IMR-90 (cell line): Measurements from ENCODE around the gene P2RY2. TPM values are rescaled to one million over a fixed set of nuclear protein-coding genes. Genes with fewer than 3 reads are reported as not detected.
A peak's percentile ranks its signal among the peaks of the same experiment; 100 is the strongest.

ENCODE experiments used
- ATAC-seq: fragments of 200-7000 bp; cut with Tn5 transposase; 2 replicates; pipeline ENCODE4 v1.9.1; 2020; ENCODE audit warnings: low read depth, mild to moderate bottlenecking, moderate library complexity
- BruUV-seq: library from RNA; stranded (reverse); fragments of 400-500 nt; replicated peaks from 2 replicates; lab custom pipeline; 2021; lab: Mats Ljungman, UMichigan
- CTCF ChIA-PET: fragments of 300-600 bp; formaldehyde crosslinking; extraction: SDS; loops from one replicate; lab custom pipeline; 2021; ENCODE audit warnings: antibody characterized with exemption; lab: Yijun Ruan, JAX
- POLR2A ChIA-PET: fragments of 300-600 bp; sonication (Branson Sonifier 250); formaldehyde crosslinking; loops from one replicate; lab custom pipeline; 2022; ENCODE audit warnings: antibody characterized with exemption; ENCODE audit not compliant: unreplicated experiment; lab: Charles Lee
- DNase-seq: peaks from one replicate; pipeline ENCODE4 v3.0.0; 2013
- H2AFZ ChIP-seq: replicated peaks from 2 replicates; pipeline ENCODE3; 2013; ENCODE audit warnings: low read length, mild to moderate bottlenecking; ENCODE audit not compliant: poor library complexity
- H2AK5ac ChIP-seq: 2 replicates; pipeline ENCODE4 v1.6.1; 2013; ENCODE audit warnings: low read depth, low read length, inconsistent platforms
- H2AK9ac ChIP-seq: replicated peaks from 2 replicates; pipeline ENCODE3; 2013; ENCODE audit warnings: mild to moderate bottlenecking, low read depth, low read length, moderate library complexity; ENCODE audit not compliant: poor library complexity
- H2BK120ac ChIP-seq: 2 replicates; pipeline ENCODE4 v1.6.1; 2013; ENCODE audit warnings: low read depth, low read length, inconsistent platforms
- H2BK15ac ChIP-seq: 3 replicates; pipeline ENCODE4 v1.6.1; 2013; ENCODE audit warnings: low read depth, low read length, inconsistent platforms
- H2BK20ac ChIP-seq: 2 replicates; pipeline ENCODE4 v1.6.1; 2013; ENCODE audit warnings: low read depth, mild to moderate bottlenecking, inconsistent platforms, low read length, moderate library complexity
- H2BK5ac ChIP-seq: 2 replicates; pipeline ENCODE4 v1.6.1; 2013; ENCODE audit warnings: mild to moderate bottlenecking, low read depth, low read length, inconsistent platforms; ENCODE audit not compliant: poor library complexity, severe bottlenecking
- H3K14ac ChIP-seq: replicated peaks from 2 replicates; pipeline ENCODE4 v1.6.1; 2013; ENCODE audit warnings: low read depth, low read length, inconsistent platforms
- H3K18ac ChIP-seq: 2 replicates; pipeline ENCODE4 v1.6.1; 2013; ENCODE audit warnings: low read depth, low read length, control low read depth
- H3K23ac ChIP-seq: 2 replicates; pipeline ENCODE4 v1.6.1; 2013; ENCODE audit warnings: low read depth, low read length, inconsistent platforms
- H3K27ac ChIP-seq: 2 replicates; pipeline ENCODE4 v1.5.1; 2013; ENCODE audit warnings: mild to moderate bottlenecking, control low read depth, low read length; ENCODE audit not compliant: insufficient read depth
- H3K27me3 ChIP-seq: 2 replicates; pipeline ENCODE4 v1.6.1; 2013; ENCODE audit warnings: low read length; ENCODE audit not compliant: control insufficient read depth, insufficient read depth
- H3K36me3 ChIP-seq: 2 replicates; pipeline ENCODE4 v1.6.1; 2013; ENCODE audit warnings: low read length, mixed read lengths; ENCODE audit not compliant: control insufficient read depth, insufficient read depth
- H3K4ac ChIP-seq: 2 replicates; pipeline ENCODE4 v1.6.1; 2013; ENCODE audit warnings: low read depth, low read length, inconsistent platforms
- H3K4me1 ChIP-seq: 2 replicates; pipeline ENCODE4 v1.6.1; 2013; ENCODE audit warnings: low read length, mixed read lengths; ENCODE audit not compliant: control insufficient read depth, insufficient read depth
- H3K4me2 ChIP-seq: 2 replicates; pipeline ENCODE4 v1.6.1; 2013; ENCODE audit warnings: low read depth, mild to moderate bottlenecking, control low read depth, low read length, moderate library complexity
- H3K4me3 ChIP-seq: 2 replicates; pipeline ENCODE4 v1.5.1; 2013; ENCODE audit warnings: low read depth, mild to moderate bottlenecking, control low read depth, low read length, moderate library complexity; ENCODE audit not compliant: insufficient read depth
- H3K56ac ChIP-seq: 2 replicates; pipeline ENCODE4 v1.6.1; 2013; ENCODE audit warnings: low read length, inconsistent platforms; ENCODE audit not compliant: insufficient read depth; ENCODE audit errors: extremely low read depth
- H3K79me1 ChIP-seq, 2 experiments: 2 replicates each; pipeline ENCODE4 v1.6.1; 2013; ENCODE audit warnings: low read length in 2 of 2, inconsistent platforms in 1 of 2, low read depth in 1 of 2
- H3K9ac ChIP-seq: 2 replicates; pipeline ENCODE4 v1.6.1; 2013; ENCODE audit warnings: low read depth, low read length, control low read depth
- H3K9me1 ChIP-seq: 2 replicates; pipeline ENCODE4 v1.6.1; 2013; ENCODE audit warnings: low read length, inconsistent platforms; ENCODE audit not compliant: insufficient read depth
- H3K9me3 ChIP-seq: 2 replicates; pipeline ENCODE4 v1.6.1; 2013; ENCODE audit warnings: low read length; ENCODE audit not compliant: control insufficient read depth, insufficient read depth
- H4K20me1 ChIP-seq: 2 replicates; pipeline ENCODE4 v1.6.1; 2013; ENCODE audit warnings: low read length, inconsistent platforms; ENCODE audit not compliant: insufficient read depth
- H4K5ac ChIP-seq: 2 replicates; pipeline ENCODE4 v1.6.1; 2013; ENCODE audit warnings: mild to moderate bottlenecking, low read depth, low read length, control low read depth
- H4K8ac ChIP-seq, 2 experiments: 2 replicates each; pipeline ENCODE4 v1.6.1; 2013; ENCODE audit warnings: low read depth in 2 of 2, low read length in 2 of 2, control low read depth in 1 of 2, inconsistent platforms in 1 of 2
- H4K91ac ChIP-seq: 2 replicates; pipeline ENCODE4 v1.6.1; 2013; ENCODE audit warnings: low read depth, low read length, inconsistent platforms; ENCODE audit not compliant: insufficient read depth
- BHLHE40 ChIP-seq: fragments of 150-350 bp; IDR thresholded peaks from 2 replicates; pipeline ENCODE4 v1.6.1; 2016; ENCODE audit warnings: mild to moderate bottlenecking, low read depth, low read length
- CEBPB ChIP-seq: IDR thresholded peaks from 2 replicates; pipeline ENCODE4 v1.6.1; 2012; ENCODE audit warnings: low read depth, low read length, improper control_type of control experiment
- CHD1 ChIP-seq: IDR thresholded peaks from 2 replicates; pipeline ENCODE4 v1.6.1; 2012; ENCODE audit warnings: low read depth, low read length, improper control_type of control experiment
- ELK1 ChIP-seq: fragments of 150-350 bp; IDR thresholded peaks from 2 replicates; pipeline ENCODE4 v1.6.1; 2016; ENCODE audit warnings: low read depth, mild to moderate bottlenecking, low read length, moderate library complexity, borderline replicate concordance
- FOS ChIP-seq: fragments of 150-350 bp; IDR thresholded peaks from 2 replicates; pipeline ENCODE4 v1.6.1; 2016; ENCODE audit warnings: low read depth, low read length
- MAFK ChIP-seq: IDR thresholded peaks from 2 replicates; pipeline ENCODE4 v1.6.1; 2012; ENCODE audit warnings: low read depth, low read length, improper control_type of control experiment
- MAZ ChIP-seq: IDR thresholded peaks from 2 replicates; pipeline ENCODE4 v1.6.1; 2012; ENCODE audit warnings: low read depth, mild to moderate bottlenecking, low read length, improper control_type of control experiment, moderate library complexity, borderline replicate concordance
- MXI1 ChIP-seq: IDR thresholded peaks from 2 replicates; pipeline ENCODE4 v1.6.1; 2012; ENCODE audit warnings: low read depth, mild to moderate bottlenecking, low read length, moderate library complexity, borderline replicate concordance
- NFE2L2 ChIP-seq: fragments of 150-350 bp; IDR thresholded peaks from 2 replicates; pipeline ENCODE4 v1.6.1; 2016; ENCODE audit warnings: low read depth, mild to moderate bottlenecking, low read length
- POLR2A ChIP-seq: IDR thresholded peaks from 2 replicates; pipeline ENCODE4 v1.6.1; 2012; ENCODE audit warnings: mild to moderate bottlenecking, low read depth, low read length
- RAD21 ChIP-seq: IDR thresholded peaks from 2 replicates; pipeline ENCODE4 v1.6.1; 2012; ENCODE audit warnings: low read length, improper control_type of control experiment
- RCOR1 ChIP-seq: IDR thresholded peaks from 2 replicates; pipeline ENCODE4 v1.6.1; 2012; ENCODE audit warnings: mild to moderate bottlenecking, low read length, improper control_type of control experiment; ENCODE audit not compliant: insufficient replicate concordance
- RFX5 ChIP-seq: IDR thresholded peaks from 2 replicates; pipeline ENCODE4 v1.8.0; 2012; ENCODE audit warnings: low read depth, mild to moderate bottlenecking, low read length, moderate library complexity
- SMC3 ChIP-seq: fragments of 150-350 bp; IDR thresholded peaks from 2 replicates; pipeline ENCODE4 v1.6.1; 2016; ENCODE audit warnings: low read depth, mild to moderate bottlenecking, antibody characterized with exemption, low read length, moderate library complexity
- WGBS, 2 experiments: methylation state at CpG; one replicate each; pipeline versions ENCODE4 v1.1.5 to v1.1.7; 2013; ENCODE audit warnings: missing lambda C conversion rate in 2 of 2; ENCODE audit not compliant: insufficient read length in 1 of 2; ENCODE audit errors: extremely low coverage in 2 of 2; 5-methylcytosine and 5-hydroxymethylcytosine counted together
- dilution Hi-C: fragments of 300-500 bp; cut with HindIII; formaldehyde crosslinking; loops from one replicate; pipeline ENCODE4 v1.14.3; 2018; ENCODE audit warnings: low sequenced_read_pairs; ENCODE audit not compliant: unreplicated experiment
- in situ Hi-C: fragments of 300-500 bp; cut with MboI; formaldehyde crosslinking; loops from 3 replicates; pipeline ENCODE4 v1.14.3; 2019; ENCODE audit warnings: low sequenced_read_pairs, inconsistent platforms, mixed read lengths
- intact Hi-C: fragments of 100-400 bp; cut with micrococcal nuclease; formaldehyde crosslinking; loops from 2 replicates; pipeline ENCODE4 v1.10.0; 2022
- polyA plus RNA-seq, 3 experiments: library from polyadenylated mRNA; depleted of rRNA; stranded (reverse); fragments of >200 nt; gene quantifications; 2 replicates each; pipeline ENCODE4 v1.2.3, GENCODE V29; 2012; ENCODE audit warnings: low replicate concordance in 1 of 3
- total RNA-seq: library from RNA; depleted of rRNA; stranded (reverse); fragments of >200 nt; gene quantifications from 2 replicates; pipeline ENCODE4 v1.2.3, GENCODE V29; 2012
- TF ChIP-seq, protein P1 (sequence below): fragments of 150-350 bp; IDR thresholded peaks from 2 replicates; pipeline ENCODE4 v1.6.1; 2017; ENCODE audit warnings: mild to moderate bottlenecking, antibody characterized with exemption, low read length, low read depth
- TF ChIP-seq, protein P2 (sequence below): conservative IDR thresholded peaks from 2 replicates; pipeline ENCODE4 v1.5.1; 2012; ENCODE audit warnings: mild to moderate bottlenecking, low read depth, low read length, improper control_type of control experiment

P2RY2 gene
- total and polyA plus RNA-seq, 2 of the 4 experiments (the other 2 are of a cell fraction): not detected

DNA sequence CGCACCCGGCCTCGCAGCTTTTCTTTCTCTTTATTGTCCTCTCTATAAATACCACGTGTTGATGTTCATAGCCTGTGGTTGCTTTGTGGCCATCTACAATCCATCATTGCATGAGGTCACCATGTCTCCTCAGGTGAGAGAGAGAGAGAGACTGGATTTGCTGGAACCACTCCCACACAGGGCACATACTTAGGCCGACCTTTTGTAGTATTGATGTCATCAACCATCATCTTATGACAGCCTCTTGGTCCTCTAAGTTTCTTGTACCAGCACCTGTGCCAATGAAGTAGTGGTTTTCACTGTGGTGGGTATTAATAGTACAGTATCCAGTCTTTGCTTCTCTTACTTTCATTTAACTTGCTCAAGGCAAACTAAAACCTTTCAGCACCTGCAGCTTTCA lies 31.2 kb downstream of the P2RY2 start:
- no CpG with 5 or more reads among the region's 5 CpGs for WGBS, 2 experiments
- Histone ChIP-seq H2AK9ac (no peak overlapping the region), H3K79me1 (no peaks in the 10 kb centered on the region), H2AK5ac (no peak overlapping the region), H2BK5ac (no peak overlapping the region), H2BK15ac (no peak overlapping the region), H3K27me3 (0 out of 2 replicates have a peak, but pooled peaks cover 3% of the 10 kb centered on the region), H4K5ac (no peak overlapping the region), H3K56ac (no peak overlapping the region), H3K4ac (no peak overlapping the region), H2AFZ (peak overlapping the region; percentile 63), H4K8ac (no peak overlapping the region), H2BK120ac (no peak overlapping the region), H4K20me1 (no peaks in the 10 kb centered on the region), H3K18ac (no peak overlapping the region), H3K4me2 (no peak overlapping the region), H3K9me3 (no peaks in the 10 kb centered on the region), H3K36me3 (no peaks in the 10 kb centered on the region), H2BK20ac (no peak overlapping the region), H3K23ac (no peak overlapping the region), H4K91ac (no peak overlapping the region), H3K14ac (no peak overlapping the region), H3K27ac (no peak overlapping the region), H3K4me3 (no peak overlapping the region), H3K9me1 (no peaks in the 10 kb centered on the region; the same call in 1 of the 2 replicates), H3K9ac (no peak overlapping the region), H3K4me1 (no peaks in the 10 kb centered on the region; the same call in 1 of the 2 replicates)
- dilution Hi-C loops (no loop called here), intact Hi-C loops (no loop called here), in situ Hi-C loops (no loop called here)
- CTCF ChIA-PET: no interaction called here
- ATAC-seq (no peak), DNase-seq (peak; percentile 22)
- no peak for TF ChIP-seq RFX5
- TF ChIP-seq SMC3: no peak
- no peak for TF ChIP-seq RCOR1
- TF ChIP-seq MXI1: no peak
- TF ChIP-seq, protein P1, sequence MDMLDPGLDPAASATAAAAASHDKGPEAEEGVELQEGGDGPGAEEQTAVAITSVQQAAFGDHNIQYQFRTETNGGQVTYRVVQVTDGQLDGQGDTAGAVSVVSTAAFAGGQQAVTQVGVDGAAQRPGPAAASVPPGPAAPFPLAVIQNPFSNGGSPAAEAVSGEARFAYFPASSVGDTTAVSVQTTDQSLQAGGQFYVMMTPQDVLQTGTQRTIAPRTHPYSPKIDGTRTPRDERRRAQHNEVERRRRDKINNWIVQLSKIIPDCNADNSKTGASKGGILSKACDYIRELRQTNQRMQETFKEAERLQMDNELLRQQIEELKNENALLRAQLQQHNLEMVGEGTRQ: no peak
- no peak for TF ChIP-seq MAZ
- TF ChIP-seq MAFK: no peak
- no peak for TF ChIP-seq RAD21
- no peak for TF ChIP-seq CEBPB
- TF ChIP-seq, protein P2, sequence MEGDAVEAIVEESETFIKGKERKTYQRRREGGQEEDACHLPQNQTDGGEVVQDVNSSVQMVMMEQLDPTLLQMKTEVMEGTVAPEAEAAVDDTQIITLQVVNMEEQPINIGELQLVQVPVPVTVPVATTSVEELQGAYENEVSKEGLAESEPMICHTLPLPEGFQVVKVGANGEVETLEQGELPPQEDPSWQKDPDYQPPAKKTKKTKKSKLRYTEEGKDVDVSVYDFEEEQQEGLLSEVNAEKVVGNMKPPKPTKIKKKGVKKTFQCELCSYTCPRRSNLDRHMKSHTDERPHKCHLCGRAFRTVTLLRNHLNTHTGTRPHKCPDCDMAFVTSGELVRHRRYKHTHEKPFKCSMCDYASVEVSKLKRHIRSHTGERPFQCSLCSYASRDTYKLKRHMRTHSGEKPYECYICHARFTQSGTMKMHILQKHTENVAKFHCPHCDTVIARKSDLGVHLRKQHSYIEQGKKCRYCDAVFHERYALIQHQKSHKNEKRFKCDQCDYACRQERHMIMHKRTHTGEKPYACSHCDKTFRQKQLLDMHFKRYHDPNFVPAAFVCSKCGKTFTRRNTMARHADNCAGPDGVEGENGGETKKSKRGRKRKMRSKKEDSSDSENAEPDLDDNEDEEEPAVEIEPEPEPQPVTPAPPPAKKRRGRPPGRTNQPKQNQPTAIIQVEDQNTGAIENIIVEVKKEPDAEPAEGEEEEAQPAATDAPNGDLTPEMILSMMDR: no peak
- no peak for TF ChIP-seq POLR2A
- no peak for TF ChIP-seq ELK1
- TF ChIP-seq NFE2L2: no peak
- no peak for TF ChIP-seq BHLHE40
- no peak for TF ChIP-seq CHD1
- no peak for TF ChIP-seq FOS
- POLR2A ChIA-PET: no interaction called here
- no TSS peak for BruUV-seq
